ENCODE data around the gene DEFB125. TPM values are rescaled to one million over a fixed set of nuclear protein-coding genes. Genes with fewer than 3 reads are reported as not detected.

Gene DEFB125
- total RNA-seq, 1 donor from 2014 or later = not detected

DNA sequence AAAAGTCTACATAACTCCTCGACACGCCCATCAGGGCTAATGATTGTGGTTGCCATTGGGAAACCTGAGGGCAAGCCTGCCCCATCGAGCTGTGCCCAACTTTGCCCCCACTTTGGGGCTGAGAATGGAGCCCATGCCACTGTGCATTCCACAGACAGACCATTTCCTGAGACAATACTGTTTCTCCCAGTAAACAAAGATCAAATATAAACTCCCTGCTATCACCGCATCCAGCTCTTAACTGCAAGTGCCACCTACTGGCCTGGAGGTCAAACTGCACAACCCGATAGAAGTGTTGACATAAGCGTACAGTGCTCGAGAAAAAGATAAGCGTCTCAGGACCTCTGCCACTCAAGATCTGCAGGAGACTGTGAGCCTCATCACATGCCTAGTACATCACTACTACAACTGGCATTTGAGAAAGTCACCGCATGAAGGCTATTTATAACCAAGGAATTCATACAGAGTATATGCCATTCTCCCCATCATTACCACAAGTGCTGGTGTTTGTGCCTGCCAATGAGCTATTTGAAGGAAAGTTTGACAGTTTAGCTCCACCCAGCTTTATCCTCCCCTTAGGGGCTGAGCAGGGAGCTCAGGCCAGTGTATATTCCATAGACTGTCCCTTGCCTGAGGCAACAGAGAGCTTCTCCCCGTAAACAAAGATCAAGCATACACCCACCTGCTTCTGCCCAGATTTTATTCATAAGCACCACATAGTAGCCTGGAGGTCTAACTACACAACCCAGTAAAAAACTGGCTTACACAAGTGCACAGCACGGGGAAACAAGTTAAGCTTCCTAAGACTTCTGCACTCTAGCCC lies 50.4 kb downstream of the DEFB125 start:
- no peak for DNase-seq (ENCODE audit: low spot score)
- intact Hi-C loops (cut with DNase I) = no loop called here
- ATAC-seq = no peak

DNA sequence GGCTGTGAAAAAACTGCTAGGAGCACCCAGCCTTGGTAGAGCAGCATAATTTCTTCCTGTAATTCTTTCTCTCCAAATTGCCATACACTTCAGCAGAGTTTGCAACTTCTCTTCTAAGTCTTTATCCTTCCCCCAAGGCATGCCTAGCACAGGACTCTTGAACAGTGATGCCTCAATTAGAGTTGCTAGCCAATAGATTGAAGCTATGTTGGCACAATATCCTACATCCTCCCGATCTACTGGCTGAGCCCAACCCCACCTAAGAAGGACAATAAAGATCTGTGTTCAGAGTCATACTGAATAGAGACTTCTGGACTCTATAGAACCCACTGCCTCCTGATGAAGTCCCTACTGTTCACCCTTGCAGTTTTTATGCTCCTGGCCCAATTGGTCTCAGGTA lies 54.8 kb downstream of the DEFB125 start, which contains the start of gene DEFB126:
TSS of gene DEFB126 (plus strand) at position 301 of the 400 bp plus-strand sequence. CDS start at position 340, 39 bp downstream.
- ATAC-seq (no peak), DNase-seq (ENCODE audit: low spot score) (no peak)
- intact Hi-C loops (cut with DNase I) = no loop called here

DNA sequence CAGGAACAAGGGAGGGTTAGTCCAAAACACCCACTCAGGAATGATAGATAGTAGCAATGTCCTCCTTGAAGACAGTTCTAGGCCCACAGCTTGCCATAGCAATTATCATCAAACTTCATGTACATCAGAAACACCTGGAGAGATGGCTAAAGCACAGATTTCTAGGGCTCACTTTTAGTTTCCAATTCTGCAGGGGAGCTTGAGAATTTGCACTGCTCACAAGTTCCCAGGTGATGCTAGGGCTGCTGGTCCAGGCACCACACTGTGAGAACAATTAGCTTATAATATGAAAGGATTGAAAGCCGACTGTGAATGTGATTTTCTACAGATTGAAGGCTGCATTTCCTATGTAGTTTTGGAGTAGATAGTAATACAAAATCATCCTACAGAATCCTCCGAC lies 58.4 kb downstream of the DEFB125 start:
- DNase-seq (ENCODE audit: low spot score) = no peak
- intact Hi-C loops (cut with DNase I) = no loop called here
- ATAC-seq = no peak

Other genes with a start within 250 kb of the DEFB125 start
- not detected for gene DEFB126, start 54.9 kb downstream of the DEFB125 start, total RNA-seq
- not detected for gene DEFB127, start 69.8 kb downstream of the DEFB125 start, total RNA-seq
- not detected for gene DEFB128, start 102.0 kb downstream of the DEFB125 start, total RNA-seq
- gene DEFB129, start 139.6 kb downstream of the DEFB125 start, total RNA-seq = not detected
- gene DEFB132, start 170.1 kb downstream of the DEFB125 start, total RNA-seq = not detected
- gene C20orf96, start 203.1 kb downstream of the DEFB125 start, total RNA-seq = 8.7 TPM
- 15.6 TPM for gene ZCCHC3, start 209.9 kb downstream of the DEFB125 start, total RNA-seq
- 17.0 TPM for gene SOX12, start 237.9 kb downstream of the DEFB125 start, total RNA-seq